ENCODE measurements around the gene COX4I1.
A peak's percentile ranks its signal among the peaks of the same experiment; 100 is the strongest.

COX4I1 gene

GRCh38 chr16:85789773-85790172 lies 9.7 kb upstream of the COX4I1 start:
- ChIA-PET POLR2A (interaction anchor here (0.6 kb wide), 1 partner anchor 283 kb away, joined by 3 read pairs; no protein-coding TSS in a partner anchor), CTCF (interaction anchor here (1.0 to 1.5 kb wide), 2 partner anchors 30 to 130 kb away, joined by 3 to 4 read pairs; no protein-coding TSS in a partner anchor)
- DNase-seq (ENCODE audit: low read depth, low spot score) = no peak
- no peak for TF ChIP-seq CTCF (IDR thresholded peaks at IDR 0.05; ENCODE audit: insufficient read depth, low read length, missing control alignments)
- H3K4me3 ChIP-seq (ENCODE audit: low read depth, low read length) = no peak overlapping the region

- H3K4me3 ChIP-seq (ENCODE audit: low read depth, low read length) = no peak overlapping the region
- CTCF ChIA-PET = interaction anchor here (1.3 to 1.6 kb wide), 2 partner anchors 28 to 74 kb away, joined by 5 to 7 read pairs; no protein-coding TSS in a partner anchor
- POLR2A ChIA-PET = no interaction called here
- DNase-seq (ENCODE audit: low read depth, low spot score) = no peak
- TF ChIP-seq CTCF (IDR thresholded peaks at IDR 0.05; ENCODE audit: insufficient read depth, low read length, missing control alignments) = no peak
Observed at GRCh38 chr16:85793662-85794298, 5.7 kb upstream of the COX4I1 start.

GRCh38 chr16:85794696-85795095 lies 4.8 kb upstream of the COX4I1 start:
- no peak for DNase-seq (ENCODE audit: low read depth, low spot score)
- POLR2A ChIA-PET = no interaction called here
- TF ChIP-seq CTCF (IDR thresholded peaks at IDR 0.05; ENCODE audit: insufficient read depth, low read length, missing control alignments) = no peak
- H3K4me3 ChIP-seq (ENCODE audit: low read depth, low read length) = no peak overlapping the region
- CTCF ChIA-PET = no interaction called here

GRCh38 chr16:85796152-85796551 lies 3.3 kb upstream of the COX4I1 start:
- ChIA-PET POLR2A (no interaction called here), CTCF (interaction anchor here (1.1 kb wide), 1 partner anchor 77 kb away, joined by 3 read pairs; no protein-coding TSS in a partner anchor)
- TF ChIP-seq CTCF (IDR thresholded peaks at IDR 0.05; ENCODE audit: insufficient read depth, low read length, missing control alignments) = no peak
- no peak for DNase-seq (ENCODE audit: low read depth, low spot score)
- H3K4me3 ChIP-seq (ENCODE audit: low read depth, low read length) = no peak overlapping the region

- no peak overlapping the region for H3K4me3 ChIP-seq (ENCODE audit: low read depth, low read length)
- TF ChIP-seq CTCF (IDR thresholded peaks at IDR 0.05; ENCODE audit: insufficient read depth, low read length, missing control alignments) = no peak
- POLR2A ChIA-PET = interaction anchor here (0.6 kb wide), 1 partner anchor 115 kb away, joined by 3 read pairs; no protein-coding TSS in a partner anchor
- DNase-seq (ENCODE audit: low read depth, low spot score) = no peak
- CTCF ChIA-PET = interaction anchor here (2.2 kb wide), 2 partner anchors 17 to 23 kb away, joined by 5 to 8 read pairs; no protein-coding TSS in a partner anchor
Observed at GRCh38 chr16:85796599-85796998, 2.9 kb upstream of the COX4I1 start.

- no peak for DNase-seq (ENCODE audit: low read depth, low spot score)
- POLR2A ChIA-PET = interaction anchor here (0.6 kb wide), 1 partner anchor 26 kb away, joined by 3 read pairs; no protein-coding TSS in a partner anchor
- TF ChIP-seq CTCF (IDR thresholded peaks at IDR 0.05; ENCODE audit: insufficient read depth, low read length, missing control alignments) = no peak
- CTCF ChIA-PET = interaction anchor here (0.6 to 2.2 kb wide), 10 partner anchors 19 to 182 kb away, joined by 3 to 8 read pairs (median 4); no protein-coding TSS in a partner anchor
- peak overlapping the region; percentile 96 for H3K4me3 ChIP-seq (ENCODE audit: low read depth, low read length)
Observed at GRCh38 chr16:85798283-85798776, 1.2 kb upstream of the COX4I1 start.

Data from AG04449 (cell line).